Activated T-helper 17 cell treated with anti-CD3 and anti-CD28 coated beads, Interleukin-2, amount 50 U/mL, for 72 hours (primary cell): ENCODE data around the gene HOXC6. TPM values are rescaled to one million over a fixed set of nuclear protein-coding genes. Genes with fewer than 3 reads are reported as not detected.
"Not testable (repeated sequence)": the region's sequence is repeated elsewhere in the genome, so short reads cannot be mapped to it uniquely, and the experiment has no call there.

Source experiments
- ATAC-seq: fragments of 150-1000 bp; cut with Tn5 transposase; replicated peaks from 2 replicates; pipeline ENCODE4 v1.10.0; 2021; ENCODE audit warnings: mild to moderate bottlenecking, moderate library complexity
- H3K27ac Mint-ChIP-seq: one replicate; pipeline ENCODE4 v1.8.0; 2022; ENCODE audit warnings: mixed read lengths
- H3K27me3 Mint-ChIP-seq: one replicate; pipeline ENCODE4 v1.8.0; 2022; ENCODE audit warnings: mixed read lengths
- H3K36me3 Mint-ChIP-seq: one replicate; pipeline ENCODE4 v1.8.0; 2022; ENCODE audit warnings: low read depth, mild to moderate bottlenecking, mixed read lengths
- H3K4me1 Mint-ChIP-seq: one replicate; pipeline ENCODE4 v1.8.0; 2022; ENCODE audit warnings: mixed read lengths
- H3K4me3 Mint-ChIP-seq: one replicate; pipeline ENCODE4 v1.8.0; 2022; ENCODE audit warnings: mild to moderate bottlenecking, mixed read lengths
- H3K9me3 Mint-ChIP-seq: one replicate; pipeline ENCODE4 v1.8.0; 2022; ENCODE audit warnings: mixed read lengths
- total RNA-seq, 2 donors: library from RNA; stranded (reverse); gene quantifications; one replicate each; pipeline ENCODE4 v1.2.3, GENCODE V29; 2022

HOXC6 gene
- total RNA-seq, 2 donors from 2014 or later: not detected

GRCh38 chr12:54068418-54069070 lies 40.3 kb downstream of the HOXC6 start:
- H3K36me3 Mint-ChIP-seq: no peaks in the 10 kb centered on the region
- no peaks in the 10 kb centered on the region for H3K9me3 Mint-ChIP-seq
- no peak for ATAC-seq
- peaks cover 22% of the 10 kb centered on the region for H3K27me3 Mint-ChIP-seq
- no peak overlapping the region for H3K4me3 Mint-ChIP-seq
- no peak overlapping the region for H3K27ac Mint-ChIP-seq
- no peaks in the 10 kb centered on the region for H3K4me1 Mint-ChIP-seq

GRCh38 chr12:54071942-54072341 lies 43.7 kb downstream of the HOXC6 start:
- no peaks in the 10 kb centered on the region for H3K4me1 Mint-ChIP-seq
- peaks cover 18% of the 10 kb centered on the region for H3K27me3 Mint-ChIP-seq
- H3K36me3 Mint-ChIP-seq: no peaks in the 10 kb centered on the region
- no peak overlapping the region for H3K4me3 Mint-ChIP-seq
- no peak overlapping the region for H3K27ac Mint-ChIP-seq
- ATAC-seq: no peak
- H3K9me3 Mint-ChIP-seq: no peaks in the 10 kb centered on the region

- no peak overlapping the region for H3K4me3 Mint-ChIP-seq
- no peak overlapping the region for H3K27ac Mint-ChIP-seq
- peaks cover 15% of the 10 kb centered on the region for H3K27me3 Mint-ChIP-seq
- ATAC-seq: no peak
- no peaks in the 10 kb centered on the region for H3K9me3 Mint-ChIP-seq
- H3K4me1 Mint-ChIP-seq: no peaks in the 10 kb centered on the region
- no peaks in the 10 kb centered on the region for H3K36me3 Mint-ChIP-seq
Measured at GRCh38 chr12:54074308-54074707, 46.1 kb downstream of the HOXC6 start.

- H3K27me3 Mint-ChIP-seq: peaks cover 16% of the 10 kb centered on the region
- H3K4me1 Mint-ChIP-seq: no peaks in the 10 kb centered on the region
- H3K4me3 Mint-ChIP-seq: no peak overlapping the region
- H3K27ac Mint-ChIP-seq: no peak overlapping the region
- H3K36me3 Mint-ChIP-seq: no peaks in the 10 kb centered on the region
- no peaks in the 10 kb centered on the region for H3K9me3 Mint-ChIP-seq
- ATAC-seq: no peak
Measured at GRCh38 chr12:54075409-54075808, 47.2 kb downstream of the HOXC6 start.

GRCh38 chr12:54075974-54076373 lies 47.7 kb downstream of the HOXC6 start:
- no peak overlapping the region for H3K27ac Mint-ChIP-seq
- H3K4me1 Mint-ChIP-seq: no peaks in the 10 kb centered on the region
- H3K36me3 Mint-ChIP-seq: no peaks in the 10 kb centered on the region
- H3K4me3 Mint-ChIP-seq: no peak overlapping the region
- H3K27me3 Mint-ChIP-seq: peaks cover 19% of the 10 kb centered on the region
- ATAC-seq: no peak
- H3K9me3 Mint-ChIP-seq: no peaks in the 10 kb centered on the region

GRCh38 chr12:54077843-54078242 lies 49.6 kb downstream of the HOXC6 start:
- ATAC-seq, H3K9me3 Mint-ChIP-seq, H3K27ac Mint-ChIP-seq, H3K4me1 Mint-ChIP-seq, H3K4me3 Mint-ChIP-seq, H3K36me3 Mint-ChIP-seq: not testable (repeated sequence)
- peaks cover 26% of the 10 kb centered on the region for H3K27me3 Mint-ChIP-seq

- not testable (repeated sequence) for H3K9me3 Mint-ChIP-seq, H3K27ac Mint-ChIP-seq, ATAC-seq, H3K36me3 Mint-ChIP-seq, H3K4me1 Mint-ChIP-seq, H3K4me3 Mint-ChIP-seq
- peaks cover 25% of the 10 kb centered on the region for H3K27me3 Mint-ChIP-seq
Measured at GRCh38 chr12:54079115-54079514, 50.9 kb downstream of the HOXC6 start.

Other genes with a start within 250 kb of the HOXC6 start
- not detected for gene HOXC13, start 89.6 kb upstream of the HOXC6 start, total RNA-seq
- not detected for gene HOXC12, start 73.5 kb upstream of the HOXC6 start, total RNA-seq
- gene HOXC11, start 55.3 kb upstream of the HOXC6 start, total RNA-seq: not detected
- gene HOTAIR, start 53.5 kb upstream of the HOXC6 start, total RNA-seq: not detected
- gene HOXC10, start 43.3 kb upstream of the HOXC6 start, total RNA-seq: not detected
- not detected for gene HOXC9, start 28.3 kb upstream of the HOXC6 start, total RNA-seq
- gene HOXC8, start 19.5 kb upstream of the HOXC6 start, total RNA-seq: not detected
- gene HOXC5, start 4.6 kb downstream of the HOXC6 start, total RNA-seq: not detected
- under 1 TPM in 1 of 2 donors, not detected in 1; 0.16 TPM for gene HOXC4, start 25.4 kb downstream of the HOXC6 start, total RNA-seq
- 10 to 100 TPM; 24.2 to 28.7 TPM for gene SMUG1, start 160.5 kb downstream of the HOXC6 start, total RNA-seq